ENCODE data around the gene TRIM37.

Gene TRIM37

DNA sequence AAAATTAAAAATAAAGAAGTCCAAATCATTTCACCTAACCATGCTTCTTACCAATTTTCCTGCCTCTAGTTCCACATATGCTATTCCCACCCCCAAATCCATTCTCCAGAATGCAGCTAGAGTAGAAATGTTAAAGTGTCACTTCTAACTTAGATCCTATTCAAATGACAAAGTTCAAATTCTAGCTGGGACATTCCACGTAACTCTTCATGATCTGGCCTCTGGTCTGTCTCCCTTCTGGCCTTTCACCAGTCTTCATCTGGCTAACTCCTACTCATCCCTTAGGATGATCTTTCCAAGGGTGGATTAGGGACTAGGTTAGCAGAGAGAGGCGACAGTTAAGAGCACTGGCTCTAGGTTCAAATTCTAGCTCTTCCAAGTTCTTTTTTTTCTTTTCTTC, 97.9 kb downstream of the TRIM37 start:
- DNase-seq (ENCODE audit: low read depth), result no peak
- no peak overlapping the region for H3K4me3 ChIP-seq (ENCODE audit: control insufficient read depth, low read depth, low read length)
- TF ChIP-seq, protein P1, sequence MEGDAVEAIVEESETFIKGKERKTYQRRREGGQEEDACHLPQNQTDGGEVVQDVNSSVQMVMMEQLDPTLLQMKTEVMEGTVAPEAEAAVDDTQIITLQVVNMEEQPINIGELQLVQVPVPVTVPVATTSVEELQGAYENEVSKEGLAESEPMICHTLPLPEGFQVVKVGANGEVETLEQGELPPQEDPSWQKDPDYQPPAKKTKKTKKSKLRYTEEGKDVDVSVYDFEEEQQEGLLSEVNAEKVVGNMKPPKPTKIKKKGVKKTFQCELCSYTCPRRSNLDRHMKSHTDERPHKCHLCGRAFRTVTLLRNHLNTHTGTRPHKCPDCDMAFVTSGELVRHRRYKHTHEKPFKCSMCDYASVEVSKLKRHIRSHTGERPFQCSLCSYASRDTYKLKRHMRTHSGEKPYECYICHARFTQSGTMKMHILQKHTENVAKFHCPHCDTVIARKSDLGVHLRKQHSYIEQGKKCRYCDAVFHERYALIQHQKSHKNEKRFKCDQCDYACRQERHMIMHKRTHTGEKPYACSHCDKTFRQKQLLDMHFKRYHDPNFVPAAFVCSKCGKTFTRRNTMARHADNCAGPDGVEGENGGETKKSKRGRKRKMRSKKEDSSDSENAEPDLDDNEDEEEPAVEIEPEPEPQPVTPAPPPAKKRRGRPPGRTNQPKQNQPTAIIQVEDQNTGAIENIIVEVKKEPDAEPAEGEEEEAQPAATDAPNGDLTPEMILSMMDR (IDR thresholded peaks at IDR 0.05; ENCODE audit: control insufficient read depth, insufficient read depth, low read depth, low read length, missing control alignments), result no peak

DNA sequence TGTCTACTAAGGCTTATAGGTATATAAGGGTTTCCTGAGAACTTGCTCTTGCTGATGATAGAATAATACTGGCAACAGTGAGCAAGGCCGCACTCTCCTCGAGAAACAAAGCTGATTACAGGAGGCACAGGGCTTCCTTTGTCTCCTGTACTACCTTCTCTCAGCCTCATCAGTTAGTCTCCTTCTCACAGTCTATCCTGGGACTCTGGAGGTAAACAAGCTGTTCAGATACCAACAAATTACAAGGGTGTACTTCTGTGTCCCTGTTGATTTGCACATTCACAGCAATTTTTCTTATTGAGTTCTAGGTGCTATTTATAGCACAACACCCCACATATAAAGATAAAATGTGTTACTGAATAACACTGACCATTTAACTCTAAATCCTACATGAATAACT, 98.7 kb downstream of the TRIM37 start:
- TF ChIP-seq, protein P1 (IDR thresholded peaks at IDR 0.05; ENCODE audit: control insufficient read depth, insufficient read depth, low read depth, low read length, missing control alignments), result no peak
- no peak overlapping the region for H3K4me3 ChIP-seq (ENCODE audit: control insufficient read depth, low read depth, low read length)
- DNase-seq (ENCODE audit: low read depth), result no peak

DNA sequence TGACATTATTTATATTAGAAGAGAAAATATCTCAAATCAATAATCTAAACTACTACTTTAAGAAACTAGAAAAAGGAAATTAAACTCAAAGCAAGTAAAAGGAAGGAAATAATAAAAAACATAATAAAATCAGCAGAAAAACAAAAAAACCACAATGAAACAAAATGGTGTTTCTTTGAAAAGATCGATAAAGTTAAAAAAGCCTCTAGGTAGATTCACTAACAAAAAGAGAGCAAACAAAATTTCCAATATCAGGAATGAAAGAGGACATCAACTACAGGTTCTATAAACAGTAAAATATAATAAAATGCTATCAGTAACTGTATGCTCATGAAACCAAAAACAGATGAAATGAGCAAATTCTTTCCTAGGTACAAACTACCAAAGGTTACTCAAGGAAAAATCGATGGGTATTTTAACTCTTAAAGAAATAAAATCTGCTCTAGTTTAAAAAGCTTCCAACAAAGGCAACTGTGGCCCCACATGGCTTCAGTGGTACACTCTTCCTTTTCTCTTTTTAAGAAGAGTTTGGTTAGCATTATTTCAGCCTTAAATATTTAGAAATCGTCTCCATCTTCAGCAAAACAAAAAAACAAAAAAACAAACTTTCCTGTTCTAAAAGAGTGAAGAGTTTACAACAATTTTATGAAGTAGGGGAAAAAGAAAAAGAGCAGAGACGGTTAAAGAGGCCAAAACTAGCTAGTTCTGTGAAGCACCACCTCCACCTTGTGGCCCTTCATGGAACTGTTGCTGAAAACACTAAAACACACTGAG, 102.2 kb downstream of the TRIM37 start:
- TF ChIP-seq, protein P1 (IDR thresholded peaks at IDR 0.05; ENCODE audit: control insufficient read depth, insufficient read depth, low read depth, low read length, missing control alignments), result peak; percentile 90
- DNase-seq (ENCODE audit: low read depth), result no peak
- no peak overlapping the region for H3K4me3 ChIP-seq (ENCODE audit: control insufficient read depth, low read depth, low read length)

DNA sequence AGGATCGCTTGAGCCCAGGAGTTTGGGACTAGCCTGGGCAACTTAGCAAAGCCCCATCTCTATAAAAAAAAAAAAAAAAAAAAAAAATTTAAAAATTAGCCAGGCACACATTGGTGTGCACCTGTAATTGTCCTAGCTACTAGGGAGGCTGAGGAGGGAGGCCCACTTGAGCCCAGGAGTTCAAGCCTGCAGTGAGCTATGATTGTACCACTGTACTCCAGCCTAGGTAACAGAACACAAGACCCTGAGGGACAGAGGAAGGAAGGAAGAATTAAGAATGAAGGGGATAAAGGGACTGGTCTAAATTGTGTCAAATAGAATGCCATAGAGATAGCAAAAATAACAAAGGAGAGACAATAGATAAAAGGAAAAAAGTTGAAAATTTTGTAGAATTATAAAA, 102.8 kb downstream of the TRIM37 start:
- DNase-seq (ENCODE audit: low read depth), result no peak
- no peak overlapping the region for H3K4me3 ChIP-seq (ENCODE audit: control insufficient read depth, low read depth, low read length)
- TF ChIP-seq, protein P1 (IDR thresholded peaks at IDR 0.05; ENCODE audit: control insufficient read depth, insufficient read depth, low read depth, low read length, missing control alignments), result no peak

DNA sequence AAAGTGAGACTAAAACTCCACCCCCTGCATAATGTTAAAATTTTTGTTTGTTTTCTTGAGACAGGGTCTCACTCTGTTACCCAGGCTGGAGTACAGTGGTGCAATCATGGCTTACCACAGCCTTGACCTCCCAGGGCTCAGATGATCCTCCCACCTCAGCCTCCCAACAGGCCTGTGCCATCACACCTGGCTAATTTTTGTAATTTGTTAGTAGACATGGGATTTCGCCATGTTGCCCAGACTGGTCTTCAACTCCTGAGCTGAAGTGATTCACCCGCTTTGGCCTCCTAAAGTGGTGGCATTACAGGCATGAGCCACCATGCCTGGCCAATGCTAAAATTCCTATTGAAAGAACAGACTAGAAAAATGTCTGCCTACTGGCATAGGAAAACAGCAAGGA, 103.8 kb downstream of the TRIM37 start:
- TF ChIP-seq, protein P1 (IDR thresholded peaks at IDR 0.05; ENCODE audit: control insufficient read depth, insufficient read depth, low read depth, low read length, missing control alignments), result no peak
- H3K4me3 ChIP-seq (ENCODE audit: control insufficient read depth, low read depth, low read length), result no peak overlapping the region
- no peak for DNase-seq (ENCODE audit: low read depth)

DNA sequence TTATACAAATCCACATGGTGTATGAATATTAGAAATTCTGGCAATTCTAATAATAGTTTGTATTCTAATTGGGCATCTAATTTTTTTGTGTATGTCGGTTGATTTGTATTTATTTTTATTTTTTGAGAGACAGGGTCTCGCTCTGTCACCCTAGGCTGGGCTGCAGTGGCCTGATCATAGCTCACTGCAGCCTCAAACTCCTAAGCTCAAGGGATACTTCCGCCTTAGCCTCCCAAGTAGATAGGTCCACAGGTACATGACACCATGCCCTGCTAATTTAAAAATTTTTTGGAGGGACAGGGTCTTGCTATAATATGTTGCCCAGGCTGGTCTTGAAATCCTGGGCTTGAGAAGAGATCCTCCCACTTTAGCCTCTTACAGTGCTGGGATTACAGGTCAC, 104.6 kb downstream of the TRIM37 start:
- H3K4me3 ChIP-seq (ENCODE audit: control insufficient read depth, low read depth, low read length), result no peak overlapping the region
- TF ChIP-seq, protein P1 (IDR thresholded peaks at IDR 0.05; ENCODE audit: control insufficient read depth, insufficient read depth, low read depth, low read length, missing control alignments), result no peak
- DNase-seq (ENCODE audit: low read depth), result no peak
